ENCODE measurements around the gene MED25.

The MED25 gene

GRCh38 chr19:49859682-49860335, 41.7 kb downstream of the MED25 start:
- no peak for DNase-seq

GRCh38 chr19:49860336-49861102, 42.4 kb downstream of the MED25 start:
- no peak for DNase-seq

- no peak for DNase-seq
These were observed 43.0 kb downstream of the MED25 start for GRCh38 chr19:49861107-49861506.

- DNase-seq = no peak
These were observed 43.7 kb downstream of the MED25 start for GRCh38 chr19:49861541-49862378.

- no peak for DNase-seq
These were observed 44.5 kb downstream of the MED25 start for GRCh38 chr19:49862391-49863253.

GRCh38 chr19:49863254-49863934, 45.3 kb downstream of the MED25 start:
- no peak for DNase-seq

- no peak for DNase-seq
These were observed 45.8 kb downstream of the MED25 start for GRCh38 chr19:49863935-49864320.

GRCh38 chr19:49864890-49865289, 46.8 kb downstream of the MED25 start:
- DNase-seq = no peak

GRCh38 chr19:49866933-49867782, 49.1 kb downstream of the MED25 start, which contains the start of gene PNKP:
TSS of gene PNKP (minus strand) at chr19:49867576. CDS start at chr19:49867204, 372 bp downstream.
- peak; percentile 88 for DNase-seq

- DNase-seq = no peak
These were observed 51.0 kb downstream of the MED25 start for GRCh38 chr19:49869009-49869483.

GRCh38 chr19:49869484-49870308, 51.6 kb downstream of the MED25 start:
- peak; percentile 92 for DNase-seq

- no peak for DNase-seq
These were observed 52.3 kb downstream of the MED25 start for GRCh38 chr19:49870309-49870901.

GRCh38 chr19:49871349-49871985, 53.4 kb downstream of the MED25 start:
- no peak for DNase-seq

GRCh38 chr19:49872245-49873128, 54.4 kb downstream of the MED25 start:
- DNase-seq = no peak

- DNase-seq = no peak
These were observed 55.0 kb downstream of the MED25 start for GRCh38 chr19:49873129-49873521.

GRCh38 chr19:49873834-49874233, 55.7 kb downstream of the MED25 start:
- no peak for DNase-seq

- no peak for DNase-seq
These were observed 56.5 kb downstream of the MED25 start for GRCh38 chr19:49874503-49875157.
